B cell (primary cell): Measurements from ENCODE around the gene GPC5. TPM values are rescaled to one million over a fixed set of nuclear protein-coding genes. Genes with fewer than 3 reads are reported as not detected.

Experiments used
- ATAC-seq: fragments of 200-7000 bp; cut with Tn5 transposase; one replicate; pipeline ENCODE4 v1.10.0; 2021; ENCODE audit warnings: low read depth, mild to moderate bottlenecking, moderate number of reproducible peaks, moderate library complexity
- CTCF ChIA-PET: fragments of 350-600 bp; sonication (Branson Sonifier 250); formaldehyde crosslinking; loops from one replicate; lab custom pipeline; 2021; ENCODE audit warnings: antibody characterized with exemption, inconsistent platforms; lab: Charles Lee
- POLR2A ChIA-PET: fragments of 350-600 bp; sonication (Branson Sonifier 250); formaldehyde crosslinking; loops from one replicate; lab custom pipeline; 2021; ENCODE audit warnings: antibody characterized with exemption; lab: Charles Lee
- DNase-seq: peaks from one replicate; pipeline ENCODE4 v3.0.0; 2013
- H2AFZ ChIP-seq: 2 replicates; pipeline ENCODE4 v1.6.1; 2012; ENCODE audit warnings: mild to moderate bottlenecking, low read depth, low read length; ENCODE audit not compliant: insufficient read depth, poor library complexity, severe bottlenecking
- H3K27ac ChIP-seq, 2 donors: 1 replicate in 1 of 2; 2 replicates in 1 of 2; pipeline ENCODE4 v1.5.1; 2012 to 2013; ENCODE audit warnings: low read length in 2 of 2, mild to moderate bottlenecking in 2 of 2, moderate library complexity in 1 of 2
- H3K27me3 ChIP-seq, 4 experiments: fragments of 200-600 bp in 1 of 4; sonication (generic) in 1 of 4; replicated peaks in 1 of 4; 1 replicate in 2 of 4; 2 replicates in 2 of 4; pipeline versions ENCODE4 v1.6.1 to v1.7.0; 2013 to 2016; ENCODE audit warnings: low read length in 3 of 4, mild to moderate bottlenecking in 2 of 4, mixed read lengths in 1 of 4, moderate library complexity in 1 of 4; ENCODE audit not compliant: insufficient read depth in 4 of 4, control insufficient read depth in 3 of 4; ENCODE audit errors: control extremely low read depth in 1 of 4
- H3K36me3 ChIP-seq, 2 experiments: replicated peaks in 1 of 2; 1 replicate in 1 of 2; 2 replicates in 1 of 2; pipeline versions ENCODE4 v1.6.1 to v1.7.1; 2013; ENCODE audit warnings: low read length in 1 of 2; ENCODE audit not compliant: insufficient read depth in 2 of 2, control insufficient read depth in 1 of 2; ENCODE audit errors: control extremely low read depth in 1 of 2, extremely low read depth in 1 of 2
- H3K4me1 ChIP-seq, 2 donors: fragments of 200-600 bp in 1 of 2; sonication (generic) in 1 of 2; 1 replicate in 1 of 2; 2 replicates in 1 of 2; pipeline versions ENCODE4 v1.5.1 to v1.6.1; 2013 to 2017; ENCODE audit warnings: low read length in 2 of 2; ENCODE audit not compliant: control insufficient read depth in 2 of 2, insufficient read depth in 2 of 2
- H3K4me2 ChIP-seq: replicated peaks from 2 replicates; pipeline ENCODE3; 2012; ENCODE audit warnings: mild to moderate bottlenecking, low read depth, low read length; ENCODE audit not compliant: poor library complexity, severe bottlenecking
- H3K4me3 ChIP-seq, 5 experiments: fragments of 200-600 bp in 1 of 5; sonication (generic) in 1 of 5; 1 replicate in 3 of 5; 2 replicates in 2 of 5; pipeline versions ENCODE4 v1.5.1 to v1.7.0; 2011 to 2016; ENCODE audit warnings: low read length in 4 of 5, mild to moderate bottlenecking in 4 of 5, low read depth in 2 of 5, control low read depth in 1 of 5, moderate library complexity in 1 of 5; ENCODE audit not compliant: insufficient read depth in 1 of 5; ENCODE audit errors: control extremely low read depth in 1 of 5, extremely low read depth in 1 of 5
- H3K79me2 ChIP-seq: fragments of 200-600 bp; sonication (generic); one replicate; pipeline ENCODE4 v1.6.0; 2016; ENCODE audit warnings: low read length; ENCODE audit not compliant: control insufficient read depth, insufficient read depth
- H3K9ac ChIP-seq: fragments of 200-600 bp; sonication (generic); 2 replicates; pipeline ENCODE4 v1.6.1; 2017; ENCODE audit warnings: mild to moderate bottlenecking, low read length, moderate library complexity
- H3K9me3 ChIP-seq, 3 donors: one replicate each; pipeline versions ENCODE4 v1.6.1 to v1.7.1; 2013; ENCODE audit warnings: low read length in 2 of 3; ENCODE audit not compliant: control insufficient read depth in 2 of 3, insufficient read depth in 1 of 3; ENCODE audit errors: control extremely low read depth in 1 of 3
- H4K20me1 ChIP-seq: 2 replicates; pipeline ENCODE4 v1.6.0; 2012; ENCODE audit warnings: mild to moderate bottlenecking, low read length; ENCODE audit not compliant: insufficient read depth, control insufficient read depth, poor library complexity, severe bottlenecking
- H3K27ac Mint-ChIP-seq: one replicate; pipeline ENCODE4 v1.8.0; 2021; ENCODE audit warnings: mixed read lengths
- H3K27me3 Mint-ChIP-seq: one replicate; pipeline ENCODE4 v1.8.0; 2021; ENCODE audit warnings: mixed read lengths
- H3K4me1 Mint-ChIP-seq: one replicate; pipeline ENCODE4 v1.8.0; 2021; ENCODE audit warnings: mixed read lengths
- H3K4me3 Mint-ChIP-seq: one replicate; pipeline ENCODE4 v1.8.0; 2021; ENCODE audit warnings: mixed read lengths
- H3K9me3 Mint-ChIP-seq: one replicate; pipeline ENCODE4 v1.8.0; 2022; ENCODE audit warnings: mixed read lengths; ENCODE audit not compliant: insufficient read depth
- EZH2 ChIP-seq: IDR thresholded peaks from 2 replicates; pipeline ENCODE4 v1.6.1; 2012; ENCODE audit warnings: borderline replicate concordance, low read depth, mild to moderate bottlenecking, moderate library complexity, low read length; ENCODE audit not compliant: insufficient read depth, poor library complexity, severe bottlenecking
- WGBS: methylation state at CpG from one replicate; pipeline ENCODE4 v1.1.5; 2013; ENCODE audit warnings: missing lambda C conversion rate; ENCODE audit not compliant: insufficient coverage; 5-methylcytosine and 5-hydroxymethylcytosine counted together
- intact Hi-C: fragments of 100-400 bp; cut with micrococcal nuclease; formaldehyde crosslinking; loops from one replicate; pipeline ENCODE4 v1.10.0; 2022
- polyA plus RNA-seq: library from polyadenylated mRNA; depleted of rRNA; stranded (reverse); fragments of >200 nt; gene quantifications from 2 replicates; pipeline ENCODE4 v1.2.3, GENCODE V29; 2012
- small RNA-seq: library from RNA; depleted of rRNA; stranded (forward); fragments of <200 nt; gene quantifications from one replicate; pipeline ENCODE3, GENCODE V24; 2012; ENCODE audit warnings: low replicate concordance, low read depth; ENCODE audit not compliant: insufficient read length
- total RNA-seq, 2 donors: library from RNA; stranded (reverse); fragments of 120-200 nt in 1 of 2; gene quantifications; 1 replicate in 1 of 2; 2 replicates in 1 of 2; pipeline versions ENCODE4 v1.2.3 to v1.2.4, GENCODE V29; 2013 to 2022
- TF ChIP-seq, protein P1 (sequence below): fragments of 200-600 bp; IDR thresholded peaks from one replicate; pipeline ENCODE4 v1.8.0; 2022; ENCODE audit warnings: antibody characterized with exemption, mild to moderate bottlenecking

GPC5 gene
- total and polyA plus RNA-seq, 2 donors (not counting 1 experiment from before 2014, with no cell fraction given), result 0.15 to 0.30 TPM

GRCh38 chr13:92912629-92913028 lies 1514.2 kb downstream of the GPC5 start:
- no peaks in the 10 kb centered on the region for H4K20me1 ChIP-seq
- no peaks in the 10 kb centered on the region for H3K4me1 Mint-ChIP-seq
- no peaks in the 10 kb centered on the region for H3K27me3 ChIP-seq
- no peak overlapping the region for H3K4me3 ChIP-seq
- DNase-seq (no peak), ATAC-seq (no peak)
- POLR2A ChIA-PET, result no interaction called here
- H3K9ac ChIP-seq, result no peak overlapping the region
- peaks cover 2% of the 10 kb centered on the region for H3K9me3 Mint-ChIP-seq
- no peak overlapping the region for H3K4me2 ChIP-seq
- no peak overlapping the region for H3K4me3 Mint-ChIP-seq
- CTCF ChIA-PET, result no interaction called here
- no peaks in the 10 kb centered on the region for H3K4me1 ChIP-seq
- no peaks in the 10 kb centered on the region for H3K36me3 ChIP-seq
- H2AFZ ChIP-seq, result no peak overlapping the region
- TF ChIP-seq, protein P1, sequence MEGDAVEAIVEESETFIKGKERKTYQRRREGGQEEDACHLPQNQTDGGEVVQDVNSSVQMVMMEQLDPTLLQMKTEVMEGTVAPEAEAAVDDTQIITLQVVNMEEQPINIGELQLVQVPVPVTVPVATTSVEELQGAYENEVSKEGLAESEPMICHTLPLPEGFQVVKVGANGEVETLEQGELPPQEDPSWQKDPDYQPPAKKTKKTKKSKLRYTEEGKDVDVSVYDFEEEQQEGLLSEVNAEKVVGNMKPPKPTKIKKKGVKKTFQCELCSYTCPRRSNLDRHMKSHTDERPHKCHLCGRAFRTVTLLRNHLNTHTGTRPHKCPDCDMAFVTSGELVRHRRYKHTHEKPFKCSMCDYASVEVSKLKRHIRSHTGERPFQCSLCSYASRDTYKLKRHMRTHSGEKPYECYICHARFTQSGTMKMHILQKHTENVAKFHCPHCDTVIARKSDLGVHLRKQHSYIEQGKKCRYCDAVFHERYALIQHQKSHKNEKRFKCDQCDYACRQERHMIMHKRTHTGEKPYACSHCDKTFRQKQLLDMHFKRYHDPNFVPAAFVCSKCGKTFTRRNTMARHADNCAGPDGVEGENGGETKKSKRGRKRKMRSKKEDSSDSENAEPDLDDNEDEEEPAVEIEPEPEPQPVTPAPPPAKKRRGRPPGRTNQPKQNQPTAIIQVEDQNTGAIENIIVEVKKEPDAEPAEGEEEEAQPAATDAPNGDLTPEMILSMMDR, result no peak
- TF ChIP-seq EZH2, result no peak
- H3K27me3 Mint-ChIP-seq, result no peaks in the 10 kb centered on the region
- H3K27ac Mint-ChIP-seq, result no peak overlapping the region
- H3K27ac ChIP-seq, result no peak overlapping the region
- H3K9me3 ChIP-seq, result peaks cover 0 to 6% (median 0%) of the 10 kb centered on the region in 3 donors
- intact Hi-C loops, result no loop called here
- WGBS, result 100% methylated on average over 1 of the region's 1 CpG
- H3K79me2 ChIP-seq, result no peaks in the 10 kb centered on the region

DNA sequence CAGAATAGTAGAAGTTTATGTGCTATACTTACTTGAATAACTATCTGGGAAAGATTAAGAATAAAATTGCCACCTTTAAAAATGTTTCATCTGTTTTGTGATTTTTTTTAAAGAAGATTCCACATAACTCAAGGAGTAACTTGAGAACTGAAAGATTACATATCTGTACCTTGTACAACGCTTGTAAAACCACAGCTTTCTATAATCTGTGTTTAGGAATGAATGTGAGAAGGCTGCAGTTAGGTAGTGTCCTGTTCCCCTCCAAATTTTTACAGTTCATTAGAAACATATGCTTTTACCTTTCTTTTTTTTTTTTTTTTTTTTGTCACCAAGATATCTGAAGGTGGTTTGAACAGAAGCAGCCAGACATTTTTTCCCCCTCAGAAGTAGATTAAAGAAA lies 1515.4 kb downstream of the GPC5 start:
- no CpG with 5 or more reads among the region's 1 CpG for WGBS
- no peaks in the 10 kb centered on the region for H3K27me3 Mint-ChIP-seq

More for the DNA sequence above, 1515.4 kb downstream of the GPC5 start:
- POLR2A ChIA-PET, result no interaction called here
- Mint-ChIP-seq H3K4me1 (no peaks in the 10 kb centered on the region), H3K9me3 (peaks cover 2% of the 10 kb centered on the region), H3K4me3 (no peak overlapping the region), H3K27ac (no peak overlapping the region)
- Histone ChIP-seq H3K27me3 (no peaks in the 10 kb centered on the region), H3K4me2 (no peak overlapping the region), H3K27ac (no peak overlapping the region), H3K4me1 (no peaks in the 10 kb centered on the region), H3K9me3 (peaks cover 0 to 6% (median 0%) of the 10 kb centered on the region in 3 donors), H3K79me2 (no peaks in the 10 kb centered on the region), H3K36me3 (no peaks in the 10 kb centered on the region), H2AFZ (no peak overlapping the region), H4K20me1 (no peaks in the 10 kb centered on the region), H3K4me3 (no peak overlapping the region), H3K9ac (no peak overlapping the region)
- TF ChIP-seq, protein P1, result no peak
- TF ChIP-seq EZH2, result no peak
- no peak for DNase-seq
- ATAC-seq, result no peak
- CTCF ChIA-PET, result no interaction called here
- intact Hi-C loops, result no loop called here

Small RNA genes lying within 50 kb of the gene (small RNA-seq; reads per million reads assigned to genes)
- gene AL356737.1 (not detected), gene FABP5P4 (not detected), gene MIR548AS (not detected), gene RNU4ATAC3P (not detected)

Other genes starting within 250 kb of the GPC5 start
- 16.4 and 17.1 TPM in 2 replicates for gene MIR17HG, start 50.9 kb upstream of the GPC5 start, total RNA-seq
- gene MIR17HG, start 50.9 kb upstream of the GPC5 start, polyA plus RNA-seq, result 3.6 and 6.0 TPM in 2 replicates